ENCODE measurements around the gene DAB2IP. TPM values are rescaled to one million over a fixed set of nuclear protein-coding genes. Genes with fewer than 3 reads are reported as not detected.

The DAB2IP gene
- total RNA-seq, 6 donors from 2014 or later = 61.8 to 98.0 (median 77.2) TPM

DNA sequence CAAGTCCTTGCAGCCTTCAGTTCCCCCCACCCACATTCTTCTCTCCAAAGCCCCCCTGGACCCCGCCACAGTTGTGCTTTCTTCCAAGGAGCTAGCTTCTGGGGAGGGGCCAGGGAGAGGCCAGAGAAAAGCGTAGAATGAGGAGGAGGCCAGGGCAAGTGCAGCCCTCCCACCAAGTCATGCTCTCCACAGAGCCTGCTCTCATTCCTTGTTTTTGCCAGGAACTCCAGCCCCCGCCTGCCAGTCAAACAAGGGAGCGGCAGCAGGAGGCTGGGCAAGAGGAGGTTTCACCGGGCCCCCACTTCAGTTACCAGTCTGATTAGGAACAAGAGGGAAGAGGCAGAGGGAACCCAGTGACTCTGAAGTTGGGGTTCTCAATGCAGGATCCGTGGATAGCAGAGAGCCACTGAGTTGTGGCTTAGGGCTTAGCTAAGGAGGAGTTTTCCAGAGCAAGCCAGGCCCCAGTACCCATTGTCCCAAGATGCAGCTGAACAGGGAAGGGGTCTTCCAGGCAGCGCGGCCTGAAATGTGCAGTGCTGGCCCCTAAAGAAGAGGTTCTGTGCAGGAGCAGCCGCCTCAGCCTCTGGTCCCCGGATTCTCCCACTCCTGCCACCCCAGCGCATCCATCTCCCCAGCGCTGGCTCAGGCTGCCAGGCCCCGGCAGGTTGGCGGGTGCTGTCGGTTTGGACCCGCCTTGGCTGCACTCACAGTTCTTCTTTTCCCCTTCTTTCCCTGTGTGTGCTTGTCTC is 120.6 kb downstream of the DAB2IP start:
- no peak for DNase-seq
- WGBS, 2 donors = 85 to 91% methylated on average over 14 to 16 of the region's 16 CpGs
- no peaks in the 10 kb centered on the region for H3K27me3 ChIP-seq
- H3K9me3 ChIP-seq = no peaks in the 10 kb centered on the region
- H3K4me3 ChIP-seq = no peak overlapping the region
- H3K36me3 ChIP-seq = peaks cover 25 to 100% (median 82%) of the 10 kb centered on the region in 4 donors
- no peak for ATAC-seq (ENCODE audit: low FRiP score in 2 of 2)
- TF ChIP-seq EP300 (IDR thresholded peaks at IDR 0.05) (no peak), POLR2A (IDR thresholded peaks at IDR 0.05) (no peak), CTCF (IDR thresholded peaks at IDR 0.05) (no peak), POLR2AphosphoS5 (IDR thresholded peaks at IDR 0.05) (no peak)
- peak overlapping the region in 1 of 4 donors; percentile 49 for H3K27ac ChIP-seq
- no peaks in the 10 kb centered on the region for H3K4me1 ChIP-seq

GRCh38 chr9:121772600-121773285 is 121.3 kb downstream of the DAB2IP start:
- DNase-seq (peak in 1 of 2 donors; percentile 84), ATAC-seq (ENCODE audit: low FRiP score in 2 of 2) (no peak)

GRCh38 chr9:121773286-121773953 is 122.0 kb downstream of the DAB2IP start:
- Histone ChIP-seq H3K4me1 (peaks cover 0 to 3% (median 0%) of the 10 kb centered on the region in 4 donors), H3K27ac (no peak overlapping the region), H3K27me3 (no peaks in the 10 kb centered on the region), H3K4me3 (no peak overlapping the region), H3K36me3 (peaks cover 22 to 95% (median 76%) of the 10 kb centered on the region in 4 donors), H3K9me3 (no peaks in the 10 kb centered on the region)
- DNase-seq (no peak), ATAC-seq (ENCODE audit: low FRiP score in 2 of 2) (no peak)
- WGBS, 2 donors = 88 to 96% methylated on average over 6 to 18 of the region's 18 CpGs
- TF ChIP-seq POLR2A (IDR thresholded peaks at IDR 0.05) = no peak
- no peak for TF ChIP-seq CTCF (IDR thresholded peaks at IDR 0.05)
- no peak for TF ChIP-seq EP300 (IDR thresholded peaks at IDR 0.05)
- no peak for TF ChIP-seq POLR2AphosphoS5 (IDR thresholded peaks at IDR 0.05)

More at GRCh38 chr9:121772600-121773285, 121.3 kb downstream of the DAB2IP start:
- H3K4me3 ChIP-seq = no peak overlapping the region
- H3K9me3 ChIP-seq = no peaks in the 10 kb centered on the region
- peaks cover 22 to 96% (median 79%) of the 10 kb centered on the region in 4 donors for H3K36me3 ChIP-seq
- no peak overlapping the region for H3K27ac ChIP-seq
- no peak for TF ChIP-seq CTCF (IDR thresholded peaks at IDR 0.05)
- no peak for TF ChIP-seq POLR2AphosphoS5 (IDR thresholded peaks at IDR 0.05)
- no peak for TF ChIP-seq EP300 (IDR thresholded peaks at IDR 0.05)
- no peak for TF ChIP-seq POLR2A (IDR thresholded peaks at IDR 0.05)
- H3K4me1 ChIP-seq = no peaks in the 10 kb centered on the region
- no peaks in the 10 kb centered on the region for H3K27me3 ChIP-seq
- 92 to 95% methylated on average over 15 to 26 of the region's 45 CpGs for WGBS, 2 donors

DNA sequence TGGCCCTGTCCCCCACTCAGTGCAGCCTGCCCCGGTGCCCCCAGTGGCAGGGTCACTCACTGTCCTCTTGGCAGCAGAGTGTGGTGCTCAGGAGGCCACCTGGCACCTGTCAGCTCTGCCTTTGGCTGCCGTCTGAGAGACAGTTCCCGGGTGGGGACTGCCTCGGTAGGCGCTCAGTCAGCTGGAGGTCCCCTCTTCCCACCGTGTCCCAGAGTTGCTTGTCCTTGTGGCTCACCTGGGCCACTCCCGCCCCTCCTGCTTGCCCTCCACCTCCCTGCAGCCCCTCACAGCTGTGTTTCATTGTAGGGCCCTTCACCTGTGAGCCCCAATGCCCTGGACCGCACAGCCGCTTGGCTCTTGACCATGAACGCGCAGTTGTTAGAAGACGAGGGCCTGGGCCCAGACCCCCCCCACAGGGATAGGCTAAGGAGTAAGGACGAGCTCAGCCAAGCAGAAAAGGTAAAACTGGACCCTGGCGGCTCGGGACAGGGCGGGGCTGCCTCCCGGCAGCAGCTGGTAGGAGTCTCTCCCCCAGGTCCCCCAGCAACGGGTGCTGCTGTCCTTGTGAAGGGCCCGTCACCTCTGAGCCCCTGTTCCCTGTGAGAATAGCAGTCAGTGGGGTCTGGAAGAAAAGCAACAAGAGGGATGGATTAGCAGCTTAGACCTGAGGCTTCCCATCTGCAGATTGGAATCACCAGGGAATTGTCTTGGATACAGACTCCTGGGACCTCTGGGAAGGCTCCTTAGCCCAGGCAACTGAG is 122.7 kb downstream of the DAB2IP start:
- DNase-seq (peak in 1 of 2 donors; percentile 19), ATAC-seq (ENCODE audit: low FRiP score in 2 of 2) (no peak)
- peaks cover 0 to 8% (median under 1%) of the 10 kb centered on the region in 4 donors for H3K4me1 ChIP-seq
- WGBS, 2 donors = 86 to 88% methylated on average over 15 to 17 of the region's 19 CpGs
- no peak overlapping the region for H3K27ac ChIP-seq
- no peaks in the 10 kb centered on the region for H3K27me3 ChIP-seq
- peaks cover 20 to 89% (median 69%) of the 10 kb centered on the region in 4 donors for H3K36me3 ChIP-seq
- H3K9me3 ChIP-seq = no peaks in the 10 kb centered on the region
- no peak for TF ChIP-seq EP300 (IDR thresholded peaks at IDR 0.05)
- no peak for TF ChIP-seq CTCF (IDR thresholded peaks at IDR 0.05)
- no peak for TF ChIP-seq POLR2AphosphoS5 (IDR thresholded peaks at IDR 0.05)
- no peak for TF ChIP-seq POLR2A (IDR thresholded peaks at IDR 0.05)
- no peak overlapping the region for H3K4me3 ChIP-seq

All from upper lobe of left lung (tissue), 6 donors.